GM21528 (cell line): ENCODE data around the gene KCNE3.

Source experiments
- ATAC-seq: cut with Tn5 transposase; IDR thresholded peaks from one replicate; pipeline ENCODE4 v1.9.1; 2021; ENCODE audit warnings: mild to moderate bottlenecking, moderate library complexity; ENCODE audit not compliant: unreplicated experiment, low FRiP score

Gene KCNE3

GRCh38 chr11:74466916-74467885, at the start of gene KCNE3:
TSS of gene KCNE3 (minus strand) at chr11:74467549. CDS start at chr11:74457563, 9,986 bp downstream.
- no peak for ATAC-seq

- no peak for ATAC-seq
Observed at GRCh38 chr11:74507582-74507981, 40.2 kb upstream of the KCNE3 start.

- no peak for ATAC-seq
Observed at GRCh38 chr11:74506823-74507222, 39.5 kb upstream of the KCNE3 start.

GRCh38 chr11:74505911-74506310, 38.6 kb upstream of the KCNE3 start:
- no peak for ATAC-seq

- ATAC-seq = no peak
Observed at GRCh38 chr11:74504100-74504691, 36.8 kb upstream of the KCNE3 start.

GRCh38 chr11:74494916-74495315, 27.6 kb upstream of the KCNE3 start:
- no peak for ATAC-seq

GRCh38 chr11:74493791-74494630, 26.7 kb upstream of the KCNE3 start:
- ATAC-seq = no peak

- ATAC-seq = peak; percentile 95
Observed at GRCh38 chr11:74492974-74493790, 25.8 kb upstream of the KCNE3 start, which contains the start of gene LIPT2. TSS of gene LIPT2 (minus strand) at chr11:74493724. CDS start at chr11:74493703, 21 bp downstream.

- no peak for ATAC-seq
Observed at GRCh38 chr11:74492084-74492483, 24.7 kb upstream of the KCNE3 start.

- ATAC-seq = no peak
Observed at GRCh38 chr11:74490941-74491340, 23.6 kb upstream of the KCNE3 start.

GRCh38 chr11:74487875-74488274, 20.5 kb upstream of the KCNE3 start:
- no peak for ATAC-seq

- no peak for ATAC-seq
Observed at GRCh38 chr11:74485868-74486267, 18.5 kb upstream of the KCNE3 start.

- ATAC-seq = no peak
Observed at GRCh38 chr11:74480688-74481417, 13.5 kb upstream of the KCNE3 start.

GRCh38 chr11:74479732-74480123, 12.4 kb upstream of the KCNE3 start:
- no peak for ATAC-seq

GRCh38 chr11:74478877-74479731, 11.8 kb upstream of the KCNE3 start:
- ATAC-seq = no peak

- no peak for ATAC-seq
Observed at GRCh38 chr11:74476536-74476935, 9.2 kb upstream of the KCNE3 start.

GRCh38 chr11:74474316-74474715, 7.0 kb upstream of the KCNE3 start:
- ATAC-seq = no peak

GRCh38 chr11:74473382-74474173, 6.2 kb upstream of the KCNE3 start:
- ATAC-seq = no peak
